ENCODE measurements around the gene KLHL13. TPM values are rescaled to one million over a fixed set of nuclear protein-coding genes. Genes with fewer than 3 reads are reported as not detected.

KLHL13 gene
- total RNA-seq, 2 donors from 2014 or later, result 3.7 to 12.4 TPM

DNA sequence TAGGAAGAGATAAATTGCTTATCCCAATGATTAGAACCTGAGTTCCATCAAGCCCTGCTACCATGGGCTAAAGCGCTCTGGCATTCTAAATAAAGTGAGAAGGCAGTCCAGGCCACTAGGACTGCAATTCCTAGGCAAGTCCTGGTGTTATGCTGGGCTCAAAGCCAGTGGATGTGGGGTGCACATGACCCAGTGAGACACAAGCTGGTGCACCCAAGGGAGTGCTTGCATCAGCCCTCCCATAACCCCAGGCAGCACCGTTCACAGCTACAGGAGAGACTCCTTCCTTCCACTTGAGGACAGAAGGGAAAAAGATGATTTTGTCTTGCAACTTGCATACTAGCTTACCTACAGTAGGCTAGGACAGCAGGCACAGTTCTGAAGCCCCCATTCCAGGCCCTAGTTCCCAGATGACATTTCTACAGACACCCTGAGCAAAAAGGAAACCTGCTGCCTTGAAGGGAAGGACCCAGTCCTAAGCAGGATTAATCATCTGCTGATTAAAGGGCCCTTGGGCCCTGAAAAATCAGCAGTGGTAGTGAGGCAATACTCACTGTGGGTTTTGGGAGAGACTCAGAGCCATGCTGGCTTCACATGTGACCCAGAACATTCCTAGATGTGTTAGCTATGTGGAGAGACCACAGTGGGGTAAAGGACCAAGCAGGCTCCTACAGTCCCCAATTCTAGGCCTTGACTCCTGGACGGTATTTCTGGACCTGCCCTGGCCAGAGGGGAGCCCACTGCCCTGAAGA is 77.8 kb downstream of the KLHL13 start:
- H3K36me3 Mint-ChIP-seq (ENCODE audit: low read depth), result no peaks in the 10 kb centered on the region
- TF ChIP-seq, protein P1, sequence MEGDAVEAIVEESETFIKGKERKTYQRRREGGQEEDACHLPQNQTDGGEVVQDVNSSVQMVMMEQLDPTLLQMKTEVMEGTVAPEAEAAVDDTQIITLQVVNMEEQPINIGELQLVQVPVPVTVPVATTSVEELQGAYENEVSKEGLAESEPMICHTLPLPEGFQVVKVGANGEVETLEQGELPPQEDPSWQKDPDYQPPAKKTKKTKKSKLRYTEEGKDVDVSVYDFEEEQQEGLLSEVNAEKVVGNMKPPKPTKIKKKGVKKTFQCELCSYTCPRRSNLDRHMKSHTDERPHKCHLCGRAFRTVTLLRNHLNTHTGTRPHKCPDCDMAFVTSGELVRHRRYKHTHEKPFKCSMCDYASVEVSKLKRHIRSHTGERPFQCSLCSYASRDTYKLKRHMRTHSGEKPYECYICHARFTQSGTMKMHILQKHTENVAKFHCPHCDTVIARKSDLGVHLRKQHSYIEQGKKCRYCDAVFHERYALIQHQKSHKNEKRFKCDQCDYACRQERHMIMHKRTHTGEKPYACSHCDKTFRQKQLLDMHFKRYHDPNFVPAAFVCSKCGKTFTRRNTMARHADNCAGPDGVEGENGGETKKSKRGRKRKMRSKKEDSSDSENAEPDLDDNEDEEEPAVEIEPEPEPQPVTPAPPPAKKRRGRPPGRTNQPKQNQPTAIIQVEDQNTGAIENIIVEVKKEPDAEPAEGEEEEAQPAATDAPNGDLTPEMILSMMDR (conservative IDR thresholded peaks at IDR 0.05), result no peak
- no peak overlapping the region for H3K4me3 Mint-ChIP-seq
- H3K4me1 Mint-ChIP-seq, result no peaks in the 10 kb centered on the region
- no peak for DNase-seq
- Histone ChIP-seq H3K27me3 (ENCODE audit: control insufficient read depth, insufficient read depth, low read length, poor library complexity, severe bottlenecking) (no peaks in the 10 kb centered on the region), H3K36me3 (ENCODE audit: control insufficient read depth, insufficient read depth, low read length) (no peaks in the 10 kb centered on the region), H3K9me3 (ENCODE audit: control insufficient read depth, low read length) (no peaks in the 10 kb centered on the region), H3K4me3 (ENCODE audit: low read length) (no peak overlapping the region), H3K9ac (ENCODE audit: extremely low read depth, low read length, poor library complexity, severe bottlenecking) (no peak overlapping the region), H3K4me1 (ENCODE audit: control insufficient read depth, insufficient read depth, low read length) (no peaks in the 10 kb centered on the region), H3K27ac (ENCODE audit: low read depth, low read length) (no peak overlapping the region)
- H3K27me3 Mint-ChIP-seq (ENCODE audit: insufficient read depth), result no peaks in the 10 kb centered on the region
- H3K9me3 Mint-ChIP-seq, result peaks cover 44% of the 10 kb centered on the region
- H3K27ac Mint-ChIP-seq, result no peak overlapping the region
- 92 to 100% methylated on average over 1 to 2 of the region's 3 CpGs for WGBS, 2 experiments (ENCODE audit: insufficient coverage in 1 of 2, insufficient read length in 1 of 2)

DNA sequence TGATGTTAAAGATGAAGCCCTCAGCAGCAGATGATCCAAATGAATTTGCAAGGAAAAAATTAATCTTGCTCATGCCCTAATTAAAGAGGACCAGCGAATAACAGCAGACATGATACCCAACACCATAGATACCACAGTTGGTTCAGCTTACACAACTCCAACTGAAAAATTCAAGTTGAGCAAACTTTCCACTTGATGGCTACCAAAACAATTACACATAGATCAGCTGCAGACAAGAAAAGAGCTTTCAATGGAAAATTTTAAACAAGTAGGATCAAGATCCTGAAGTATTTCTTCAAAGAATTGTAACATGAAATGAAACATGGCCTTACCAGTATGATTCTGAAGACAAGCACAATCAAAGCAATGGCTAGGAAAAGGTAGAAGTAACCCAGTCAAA is 90.0 kb downstream of the KLHL13 start:
- TF ChIP-seq, protein P1 (conservative IDR thresholded peaks at IDR 0.05), result no peak
- no peaks in the 10 kb centered on the region for H3K27me3 Mint-ChIP-seq (ENCODE audit: insufficient read depth)

DNA sequence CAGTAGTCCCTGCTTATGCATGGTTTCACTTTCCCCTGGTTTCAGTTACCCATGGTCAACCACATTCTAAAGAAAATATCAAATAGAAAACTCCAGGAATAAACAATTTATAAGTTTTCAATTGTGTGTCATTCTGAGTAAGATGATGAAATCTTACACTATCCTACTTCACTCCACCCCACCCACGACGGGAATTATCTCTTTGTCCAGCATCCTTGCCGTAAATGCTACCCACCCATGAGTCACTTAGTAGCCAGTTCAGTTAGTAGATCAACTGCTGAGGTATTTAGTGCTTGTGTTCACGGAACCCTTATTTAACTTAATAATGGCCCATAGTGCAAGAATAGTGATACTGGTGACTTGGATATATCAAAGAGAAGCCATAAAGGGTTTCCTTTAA is 91.4 kb downstream of the KLHL13 start:
- Mint-ChIP-seq H3K27me3 (ENCODE audit: insufficient read depth) (no peaks in the 10 kb centered on the region), H3K4me1 (no peaks in the 10 kb centered on the region), H3K36me3 (ENCODE audit: low read depth) (no peaks in the 10 kb centered on the region), H3K9me3 (peaks cover 46% of the 10 kb centered on the region), H3K27ac (no peak overlapping the region), H3K4me3 (no peak overlapping the region)
- H3K9me3 ChIP-seq (ENCODE audit: control insufficient read depth, low read length), result no peaks in the 10 kb centered on the region
- DNase-seq, result no peak
- TF ChIP-seq, protein P1 (conservative IDR thresholded peaks at IDR 0.05), result no peak
- H3K27ac ChIP-seq (ENCODE audit: low read depth, low read length), result no peak overlapping the region
- H3K4me1 ChIP-seq (ENCODE audit: control insufficient read depth, insufficient read depth, low read length), result no peaks in the 10 kb centered on the region
- H3K9ac ChIP-seq (ENCODE audit: extremely low read depth, low read length, poor library complexity, severe bottlenecking), result no peak overlapping the region
- H3K27me3 ChIP-seq (ENCODE audit: control insufficient read depth, insufficient read depth, low read length, poor library complexity, severe bottlenecking), result no peaks in the 10 kb centered on the region
- no peaks in the 10 kb centered on the region for H3K36me3 ChIP-seq (ENCODE audit: control insufficient read depth, insufficient read depth, low read length)
- 97% methylated on average over 4 of the region's 4 CpGs; no CpG with 5 or more reads in 1 of the 2 experiments for WGBS, 2 experiments (ENCODE audit: insufficient coverage in 1 of 2, insufficient read length in 1 of 2)
- no peak overlapping the region for H3K4me3 ChIP-seq (ENCODE audit: low read length)

More for the DNA sequence above, 90.0 kb downstream of the KLHL13 start:
- Histone ChIP-seq H3K9ac (ENCODE audit: extremely low read depth, low read length, poor library complexity, severe bottlenecking) (no peak overlapping the region), H3K4me1 (ENCODE audit: control insufficient read depth, insufficient read depth, low read length) (no peaks in the 10 kb centered on the region), H3K27me3 (ENCODE audit: control insufficient read depth, insufficient read depth, low read length, poor library complexity, severe bottlenecking) (no peaks in the 10 kb centered on the region), H3K9me3 (ENCODE audit: control insufficient read depth, low read length) (no peaks in the 10 kb centered on the region), H3K36me3 (ENCODE audit: control insufficient read depth, insufficient read depth, low read length) (no peaks in the 10 kb centered on the region), H3K27ac (ENCODE audit: low read depth, low read length) (no peak overlapping the region), H3K4me3 (ENCODE audit: low read length) (no peak overlapping the region)
- Mint-ChIP-seq H3K36me3 (ENCODE audit: low read depth) (no peaks in the 10 kb centered on the region), H3K27ac (no peak overlapping the region), H3K4me1 (no peaks in the 10 kb centered on the region), H3K4me3 (no peak overlapping the region), H3K9me3 (peaks cover 41% of the 10 kb centered on the region)
- WGBS, 2 experiments (ENCODE audit: insufficient coverage in 1 of 2, insufficient read length in 1 of 2), result 91% methylated on average over 1 of the region's 1 CpG; no CpG with 5 or more reads in 1 of the 2 experiments
- DNase-seq, result no peak
